ENCODE measurements around the gene ISG20L2.
A peak's percentile ranks its signal among the peaks of the same experiment; 100 is the strongest.
"Not testable (repeated sequence)": the region's sequence is repeated elsewhere in the genome, so short reads cannot be mapped to it uniquely, and the experiment has no call there.

ISG20L2 gene, protein sequence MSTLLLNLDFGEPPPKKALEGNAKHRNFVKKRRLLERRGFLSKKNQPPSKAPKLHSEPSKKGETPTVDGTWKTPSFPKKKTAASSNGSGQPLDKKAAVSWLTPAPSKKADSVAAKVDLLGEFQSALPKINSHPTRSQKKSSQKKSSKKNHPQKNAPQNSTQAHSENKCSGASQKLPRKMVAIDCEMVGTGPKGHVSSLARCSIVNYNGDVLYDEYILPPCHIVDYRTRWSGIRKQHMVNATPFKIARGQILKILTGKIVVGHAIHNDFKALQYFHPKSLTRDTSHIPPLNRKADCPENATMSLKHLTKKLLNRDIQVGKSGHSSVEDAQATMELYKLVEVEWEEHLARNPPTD

DNA sequence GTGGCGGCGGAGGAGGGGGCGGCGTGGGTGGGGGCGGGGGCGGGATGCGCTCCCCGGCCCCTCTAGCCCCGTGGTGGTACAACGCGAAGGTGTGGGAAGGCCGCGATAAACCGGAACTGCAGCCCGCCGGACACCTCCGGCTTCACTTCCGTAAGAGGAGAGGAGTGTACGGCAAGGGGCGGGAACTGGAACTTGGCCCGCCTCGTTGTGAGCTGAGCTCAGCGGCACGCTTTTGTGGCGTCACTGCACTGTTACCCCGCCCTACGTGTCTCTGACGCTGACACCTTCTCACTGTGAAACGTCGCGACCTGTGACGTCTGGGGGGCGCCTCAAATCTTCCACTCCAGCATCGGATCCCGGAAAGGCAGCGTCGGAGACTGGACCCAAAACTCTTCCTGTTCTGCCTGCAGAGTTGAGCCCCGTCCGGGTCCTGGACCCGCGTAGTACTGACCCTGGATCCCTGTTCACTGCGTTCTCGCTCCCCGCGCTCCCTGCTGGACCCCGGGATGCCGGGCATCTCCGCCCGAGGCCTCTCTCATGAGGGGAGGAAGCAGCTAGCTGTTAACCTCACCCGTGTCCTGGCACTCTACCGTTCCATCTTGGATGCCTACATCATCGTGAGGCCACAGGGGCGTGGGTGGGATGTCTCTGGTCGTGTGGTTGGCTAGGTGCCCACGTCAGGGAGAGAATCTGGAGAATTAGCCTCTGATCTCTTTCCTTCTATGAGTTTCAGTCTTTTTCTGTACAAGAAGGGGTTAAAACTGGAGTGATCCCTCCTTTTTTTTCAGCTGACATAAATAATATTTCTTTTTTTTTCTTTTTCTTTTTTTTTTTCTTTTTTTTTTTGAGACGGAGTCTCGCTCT lies at the start of gene ISG20L2:
TSS of gene ISG20L2 (minus strand) at position 168 of the 864 bp plus-strand sequence. CDS start 1,114 bp downstream, outside the sequence.
- peak; percentile 95 for DNase-seq (ENCODE audit: low spot score)

DNA sequence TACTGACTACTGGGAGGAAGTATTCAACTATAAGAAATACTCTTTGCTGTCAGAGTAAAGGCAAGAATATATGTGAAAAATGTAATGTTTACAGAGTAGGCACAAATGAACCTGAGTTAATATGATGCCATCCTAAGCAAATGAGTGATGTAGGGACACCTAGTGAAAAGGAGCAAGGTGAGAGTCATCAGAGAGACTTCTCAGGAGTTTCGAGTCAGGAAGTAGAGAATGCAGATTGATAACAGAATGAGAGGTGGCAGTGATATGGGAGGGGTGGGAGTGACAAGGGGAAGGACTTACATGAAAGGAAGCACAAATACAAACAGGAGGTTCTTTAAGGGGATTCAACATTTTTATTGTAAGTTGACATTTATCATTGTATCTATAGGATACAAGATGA lies 49.0 kb upstream of the ISG20L2 start:
- no peak for DNase-seq (ENCODE audit: low spot score)

DNA sequence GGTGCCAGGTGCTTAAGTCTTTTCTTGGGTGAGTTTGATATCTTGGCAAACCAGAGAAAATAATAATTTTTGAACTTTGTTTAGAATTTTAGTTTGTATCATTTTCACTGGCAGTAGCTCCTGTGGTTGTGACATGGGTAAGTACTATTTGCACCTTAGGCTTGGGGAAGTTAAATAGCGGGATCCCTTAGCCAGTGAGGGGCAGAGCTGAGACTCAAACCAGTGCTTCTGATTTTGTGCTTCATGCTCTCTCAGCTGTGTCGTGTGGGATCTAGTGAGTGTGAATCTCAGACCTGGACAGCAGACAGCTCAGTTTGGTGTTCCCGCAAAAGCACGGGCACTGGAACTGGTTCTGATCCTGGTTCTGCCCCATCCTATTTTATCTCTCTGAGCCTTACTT lies 48.4 kb upstream of the ISG20L2 start:
- no peak for DNase-seq (ENCODE audit: low spot score)

DNA sequence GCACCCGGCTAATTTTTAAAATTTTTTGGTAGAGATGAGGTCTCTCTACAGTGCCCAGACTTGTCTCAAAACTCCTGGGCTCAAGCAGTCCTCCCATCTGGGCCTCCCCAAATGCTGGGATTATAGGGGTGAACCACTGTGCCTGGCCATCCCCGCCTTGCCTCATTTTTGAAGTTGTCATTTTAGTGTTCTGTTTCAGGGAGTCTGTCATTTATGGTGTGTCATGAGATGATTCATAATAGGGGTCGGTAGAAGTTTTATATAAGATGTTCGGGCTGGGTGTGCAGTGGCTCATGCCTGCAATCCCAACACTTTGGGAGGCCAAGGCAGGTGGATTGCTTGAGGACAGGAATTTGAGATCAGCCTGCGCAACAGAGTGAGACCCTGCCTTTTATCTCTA lies 47.2 kb upstream of the ISG20L2 start:
- no peak for DNase-seq (ENCODE audit: low spot score)

DNA sequence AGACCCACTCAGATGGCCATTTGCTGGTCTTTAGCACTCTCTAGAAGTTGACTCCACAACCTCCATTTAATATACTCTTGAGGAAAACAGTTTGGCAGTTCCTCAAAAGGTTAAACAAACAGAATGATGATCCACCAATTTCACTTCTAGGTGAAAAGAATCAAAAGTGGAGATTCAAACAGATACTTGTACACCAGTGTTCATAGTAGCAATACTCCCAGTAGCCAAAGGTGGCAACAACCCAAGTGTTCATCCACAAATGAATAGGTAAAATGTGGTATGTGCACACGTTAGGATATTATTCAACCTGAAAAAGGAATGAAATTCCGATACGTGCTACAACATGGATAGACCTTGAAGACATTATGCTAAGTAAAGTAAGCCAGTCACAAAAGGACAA lies 45.0 kb upstream of the ISG20L2 start:
- no peak for DNase-seq (ENCODE audit: low spot score)

DNA sequence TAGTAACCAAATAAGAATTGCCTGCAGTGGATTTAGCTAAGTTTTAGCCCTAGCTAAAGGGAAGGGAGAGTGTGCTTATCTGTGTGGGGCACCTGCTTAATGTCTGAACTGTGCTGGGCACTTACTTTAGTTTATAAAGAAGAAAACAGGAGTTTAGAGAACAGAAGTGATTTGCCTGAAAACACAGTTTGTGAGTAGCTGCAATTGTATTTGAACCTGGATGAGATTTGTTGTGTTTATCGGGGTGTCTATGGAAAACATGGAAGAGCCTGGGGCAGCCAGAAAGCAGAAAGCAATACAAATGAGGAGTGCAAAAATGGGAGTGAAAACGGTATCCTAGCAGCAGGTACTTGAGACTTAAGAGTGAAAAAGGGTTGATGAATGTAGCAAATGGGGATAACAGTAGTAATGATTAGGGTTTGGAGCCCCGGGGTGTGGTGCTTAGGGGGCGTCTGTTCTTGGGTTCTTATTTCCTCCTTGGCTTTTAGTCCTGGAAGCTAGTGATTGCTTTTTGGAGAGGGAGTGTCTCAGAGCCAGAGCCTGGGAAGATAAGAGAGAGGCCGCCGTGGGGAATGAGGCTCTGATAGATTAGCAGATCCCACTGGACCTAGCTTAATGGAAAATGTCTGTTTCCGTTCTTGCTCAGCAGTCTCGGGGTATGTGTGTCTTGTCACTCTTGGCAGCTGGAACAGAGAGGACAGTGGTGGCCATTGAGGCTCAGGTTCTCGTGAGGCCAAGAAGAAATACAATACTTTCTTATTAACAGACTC lies 44.3 kb upstream of the ISG20L2 start:
- DNase-seq (ENCODE audit: low spot score) = no peak

DNA sequence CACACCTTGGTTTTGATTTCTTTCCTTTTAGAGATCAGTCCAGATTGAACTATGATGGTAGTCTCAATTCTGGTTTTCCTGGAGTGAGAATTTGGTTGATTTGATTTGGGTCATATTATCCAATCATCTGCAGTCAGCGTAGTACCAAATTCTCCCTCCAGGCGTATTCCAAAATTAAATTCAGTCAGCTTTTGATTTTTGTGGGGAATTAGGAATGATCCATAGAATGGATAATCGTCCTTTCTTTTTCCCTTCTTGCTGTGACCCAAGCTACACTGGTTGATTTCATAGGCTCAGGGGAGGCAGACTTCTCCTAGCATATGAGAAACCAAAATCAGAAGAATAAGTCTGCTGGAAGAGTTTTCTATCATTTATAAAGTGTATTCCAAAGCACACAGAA lies 43.7 kb upstream of the ISG20L2 start:
- no peak for DNase-seq (ENCODE audit: low spot score)

DNA sequence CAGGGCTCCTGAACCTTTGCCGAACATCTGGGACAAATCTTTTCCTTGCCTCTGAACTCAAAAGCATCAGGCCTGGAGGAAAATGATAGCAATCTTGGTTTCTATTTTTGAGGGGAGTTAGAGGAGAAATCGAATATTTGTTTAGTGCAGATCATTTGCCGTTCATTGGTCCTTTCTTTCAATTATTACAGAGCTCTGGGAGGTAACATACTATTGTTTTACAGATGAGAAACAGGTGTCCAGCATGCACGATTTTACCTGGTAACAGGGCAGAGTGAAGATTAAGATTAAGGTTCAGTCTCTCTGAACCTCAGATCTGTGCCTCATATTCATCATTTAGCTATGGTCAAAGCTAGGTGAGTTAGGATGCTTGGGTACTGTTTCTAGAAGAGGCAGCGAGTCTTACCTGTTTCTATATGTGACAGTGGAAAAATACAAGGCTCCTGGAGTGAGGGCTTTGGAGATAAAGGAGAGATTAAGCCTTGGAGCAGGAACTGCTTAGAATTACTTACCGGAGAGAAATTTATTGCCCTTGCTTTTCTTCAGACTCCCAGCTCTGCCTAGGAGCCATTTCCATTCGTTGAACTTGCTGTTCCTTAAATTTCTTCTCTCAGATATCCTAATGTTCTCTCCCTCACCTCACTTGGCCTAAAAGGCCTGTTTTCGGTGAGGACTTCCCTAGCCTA lies 40.2 kb upstream of the ISG20L2 start:
- DNase-seq (ENCODE audit: low spot score) = no peak

DNA sequence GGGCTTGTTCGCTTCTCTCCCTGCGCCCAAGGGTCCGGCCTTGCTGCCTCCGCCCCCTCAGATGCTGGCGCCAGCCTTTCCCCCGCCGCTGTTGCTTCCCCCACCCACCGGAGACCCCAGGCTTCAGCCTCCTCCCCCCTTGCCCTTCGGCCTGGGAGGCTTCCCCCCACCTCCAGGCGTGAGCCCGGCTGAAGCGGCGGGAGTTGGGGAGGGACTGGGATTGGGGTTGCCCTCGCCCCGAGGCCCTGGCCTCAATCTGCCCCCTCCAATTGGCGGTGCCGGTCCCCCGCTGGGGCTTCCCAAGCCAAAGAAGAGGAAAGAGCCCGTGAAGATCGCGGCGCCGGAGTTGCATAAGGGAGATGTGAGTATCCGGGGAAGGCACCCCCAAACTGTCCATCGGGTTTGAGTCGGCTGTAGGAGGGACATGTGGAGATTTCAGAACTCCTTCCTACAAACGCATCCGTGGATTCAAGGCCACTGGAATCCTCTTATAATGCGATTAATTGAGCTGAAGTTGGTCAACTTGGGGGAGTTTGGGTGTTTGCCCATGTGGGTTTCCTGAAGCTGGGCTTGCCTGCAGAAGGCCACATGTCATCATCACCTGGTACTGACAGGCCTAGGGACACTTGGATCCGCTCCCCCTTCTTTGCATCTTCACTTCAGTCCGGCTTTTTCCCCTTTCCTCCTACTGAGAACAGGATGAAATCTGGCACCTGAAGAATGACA lies 39.5 kb upstream of the ISG20L2 start:
- no peak for DNase-seq (ENCODE audit: low spot score)

DNA sequence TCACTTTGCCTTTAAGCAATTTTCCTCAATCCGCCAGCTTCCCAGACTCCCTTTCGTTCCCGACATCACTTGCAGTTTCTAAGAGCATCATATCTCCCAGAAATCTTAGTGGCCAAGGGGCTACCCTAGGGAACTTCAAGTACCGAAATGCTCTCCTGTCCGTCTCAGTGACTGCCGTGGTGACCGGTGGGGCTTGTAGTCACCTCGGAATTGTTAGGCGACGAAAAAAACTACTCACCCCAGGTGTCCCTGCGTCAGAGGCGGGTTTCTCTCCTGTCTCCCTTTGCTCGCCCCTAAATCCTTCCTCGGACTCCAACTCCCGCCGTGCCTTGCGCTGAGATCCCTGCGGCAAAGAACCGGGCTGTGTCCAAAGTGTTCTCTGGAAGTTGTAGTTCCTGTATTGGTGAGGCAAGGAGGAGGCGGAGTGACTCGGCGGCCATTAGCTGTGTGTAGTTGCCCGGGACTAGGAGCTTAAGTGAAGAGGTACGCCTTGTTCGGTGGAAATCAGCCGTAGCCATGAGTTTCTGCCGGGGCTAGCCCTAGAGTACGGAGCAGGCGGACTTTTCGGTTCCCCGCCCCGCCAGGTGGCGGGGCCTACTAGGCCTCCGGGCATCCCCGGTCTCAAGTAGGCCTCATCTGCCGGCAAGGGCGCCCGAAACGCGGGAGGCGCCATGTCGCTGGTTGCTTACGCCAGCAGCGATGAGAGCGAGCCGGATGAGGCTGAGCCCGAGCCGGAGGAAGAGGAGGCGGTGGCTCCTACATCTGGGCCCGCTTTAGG lies 38.7 kb upstream of the ISG20L2 start, which contains the start of gene PRCC:
TSS of gene PRCC (plus strand) at position 435 of the 778 bp plus-strand sequence. CDS start at position 672, 237 bp downstream.
- peak; percentile 92 for DNase-seq (ENCODE audit: low spot score)

DNA sequence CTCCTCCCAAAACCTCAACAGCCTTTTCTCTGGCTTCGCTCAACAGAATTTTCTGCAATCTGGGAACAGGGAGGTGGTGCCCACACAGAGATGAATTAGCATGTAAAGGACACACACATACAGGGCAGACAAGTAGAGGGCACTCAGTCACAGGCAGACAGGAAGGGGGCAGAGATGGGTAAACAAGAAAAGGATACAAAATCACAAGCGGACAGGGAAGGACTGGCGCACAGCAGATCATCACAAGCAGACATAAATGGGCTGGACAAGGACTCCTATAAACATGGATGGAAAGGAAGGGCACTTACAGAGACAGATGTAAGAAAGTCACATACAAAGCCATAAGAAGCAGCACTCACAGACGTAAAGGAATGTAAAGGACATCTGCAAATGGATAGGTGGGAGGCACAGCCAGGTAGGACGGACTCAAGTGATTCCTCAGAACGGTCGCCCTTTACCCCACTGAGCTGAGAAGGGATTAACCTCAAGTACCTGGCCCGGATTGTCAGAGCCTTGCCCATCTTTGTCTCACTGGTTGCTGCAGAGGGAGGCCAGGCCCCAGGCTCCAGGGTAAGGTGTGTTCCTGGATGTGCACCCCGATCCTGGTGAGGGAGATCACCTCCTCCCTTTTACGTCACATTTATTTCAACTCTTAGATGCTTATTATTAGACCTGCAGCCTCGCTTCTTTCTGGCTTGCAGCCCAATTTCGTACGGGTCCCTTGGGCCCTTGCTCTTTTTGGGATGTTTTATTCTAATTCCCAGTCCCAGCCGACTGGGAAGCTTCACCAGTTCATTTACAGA lies 37.9 kb upstream of the ISG20L2 start:
- DNase-seq (ENCODE audit: low spot score) = no peak

DNA sequence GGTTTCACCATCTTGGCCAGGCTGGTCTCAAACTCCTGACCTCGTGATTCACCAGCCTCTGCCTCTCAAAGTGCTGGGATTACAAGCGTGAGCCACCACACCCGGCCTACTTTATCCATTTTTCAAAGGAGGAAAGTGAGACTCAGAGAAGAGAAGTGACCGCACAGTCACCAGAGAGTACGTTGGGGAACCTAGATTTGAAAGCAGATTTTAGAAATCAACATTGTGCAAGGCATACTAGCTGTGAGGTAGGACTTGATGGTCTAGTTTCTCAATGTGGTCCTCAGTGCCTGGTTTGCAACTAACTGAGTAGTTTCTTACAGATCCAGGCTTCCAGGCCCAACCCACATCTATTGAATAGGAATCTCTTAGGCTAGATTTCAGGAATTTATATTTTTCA lies 37.1 kb upstream of the ISG20L2 start:
- DNase-seq (ENCODE audit: low spot score) = no peak

DNA sequence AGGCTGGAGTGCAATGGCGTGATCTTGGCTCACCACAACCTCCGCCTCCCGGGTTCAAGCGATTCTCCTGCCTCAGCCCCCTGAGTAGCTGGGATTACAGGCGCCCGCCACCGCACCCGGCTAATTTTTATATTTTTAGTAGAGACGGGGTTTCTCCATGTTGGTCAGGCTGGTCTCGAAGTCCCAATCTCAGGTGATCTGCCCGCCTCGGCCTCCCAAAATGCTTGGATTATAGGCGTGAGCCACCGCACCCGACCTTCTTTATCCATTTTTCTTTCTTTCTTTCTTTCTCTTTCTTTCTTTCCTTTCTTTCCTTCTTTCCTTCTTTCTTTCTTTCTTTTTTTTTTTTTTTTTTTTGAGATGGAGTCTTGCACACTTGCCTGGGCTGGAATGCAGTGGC lies 36.6 kb upstream of the ISG20L2 start:
- not testable (repeated sequence) for DNase-seq (ENCODE audit: low spot score)

DNA sequence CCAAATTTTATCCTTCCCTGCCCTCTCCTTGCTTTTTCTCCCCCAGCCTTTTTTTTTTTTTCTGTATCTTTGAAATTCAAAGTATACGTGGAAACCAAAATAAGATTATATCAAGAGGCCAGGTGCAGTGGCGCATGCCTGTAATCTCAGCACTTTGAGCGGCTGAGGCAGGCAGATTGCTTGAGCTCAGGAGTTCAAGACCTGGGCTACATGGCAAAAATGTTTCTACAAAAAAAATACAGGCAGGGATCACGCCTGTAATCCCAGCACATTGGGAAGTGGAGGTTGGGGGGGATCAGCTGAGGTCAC lies 32.2 kb upstream of the ISG20L2 start:
- no peak for DNase-seq (ENCODE audit: low spot score)

DNA sequence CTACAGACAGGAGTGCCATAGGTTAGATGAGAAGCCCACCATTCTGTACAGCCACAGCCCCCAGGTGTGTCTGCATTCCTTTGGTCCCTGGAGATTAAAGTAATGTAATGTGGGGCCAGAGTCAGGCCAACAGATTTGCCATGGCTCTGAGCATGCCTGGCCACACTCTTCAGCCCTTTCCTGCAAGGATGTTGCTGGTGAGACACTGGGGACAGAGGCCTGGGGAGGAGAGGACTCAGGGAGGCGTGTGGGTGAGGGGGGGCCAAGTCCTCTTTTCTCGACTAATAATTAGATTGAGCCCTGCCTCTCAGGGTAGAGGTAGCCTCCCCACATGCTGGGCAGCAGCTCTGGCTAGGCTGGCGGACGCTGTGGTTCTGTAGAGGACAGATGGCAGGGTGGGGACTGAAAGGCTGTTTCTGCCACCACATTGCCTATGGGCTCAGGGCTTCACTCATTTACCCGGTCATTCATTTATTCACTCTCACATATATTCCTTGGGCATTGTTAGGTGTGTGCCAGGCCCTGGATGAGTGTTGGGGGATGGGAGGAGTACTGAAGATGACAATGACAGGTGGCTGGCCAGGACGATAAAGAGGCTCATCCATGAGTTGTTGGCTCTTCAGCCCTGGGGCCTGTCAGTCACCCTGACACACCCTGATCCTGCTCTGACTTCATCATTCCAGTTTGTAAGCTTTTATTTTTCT lies 31.7 kb upstream of the ISG20L2 start:
- DNase-seq (ENCODE audit: low spot score) = no peak

DNA sequence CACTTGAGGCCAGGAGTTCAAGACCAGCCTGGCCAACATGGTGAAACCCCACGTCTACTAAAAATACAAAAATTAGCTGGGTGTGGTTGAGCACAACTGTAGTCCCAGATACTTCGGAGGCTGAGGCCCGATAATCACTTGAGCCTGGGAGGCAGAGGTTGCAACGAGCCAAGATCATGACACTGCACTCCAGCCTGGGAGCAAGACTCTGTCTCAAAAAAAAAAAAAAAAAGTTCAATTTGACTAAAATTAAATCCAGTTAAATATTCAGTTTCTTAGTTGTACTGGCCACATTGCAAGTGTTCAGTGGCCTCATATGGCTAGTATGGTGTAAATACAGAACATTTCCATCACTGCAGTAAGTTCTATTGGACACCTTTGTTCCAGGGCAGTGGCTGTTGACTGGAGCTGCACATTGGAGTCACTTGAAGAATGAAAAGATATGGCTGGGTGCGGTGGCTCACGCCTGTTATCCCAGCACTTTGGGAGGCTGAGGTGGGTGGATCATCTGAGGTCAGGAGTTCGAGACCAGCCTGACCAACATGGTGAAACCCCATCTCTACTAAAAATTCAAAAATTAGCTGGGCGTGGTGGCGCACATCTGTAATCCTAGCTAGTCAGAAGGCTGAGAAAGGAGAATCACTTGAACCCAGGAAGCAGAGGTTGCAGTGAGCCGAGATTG lies 29.1 kb upstream of the ISG20L2 start:
- not testable (repeated sequence) for DNase-seq (ENCODE audit: low spot score)

DNA sequence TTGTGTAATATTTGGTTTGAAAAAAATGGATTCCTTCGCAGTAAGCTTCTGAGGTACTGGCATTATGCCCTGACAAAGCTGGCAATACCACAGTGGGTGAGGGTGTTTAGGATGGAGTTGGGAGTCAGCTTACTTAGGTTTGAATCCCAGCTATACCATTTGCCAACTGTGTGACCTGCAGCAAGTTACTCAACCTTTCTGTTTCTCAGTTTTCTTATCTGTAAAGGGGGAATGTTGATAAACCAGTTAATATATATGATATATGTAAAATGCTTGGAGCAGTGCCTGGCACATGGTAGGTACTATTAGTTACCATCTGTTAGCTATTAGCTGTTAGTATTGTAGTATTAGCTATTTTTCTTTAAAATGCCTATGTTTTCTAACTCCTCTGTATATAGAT lies 27.8 kb upstream of the ISG20L2 start:
- no peak for DNase-seq (ENCODE audit: low spot score)

DNA sequence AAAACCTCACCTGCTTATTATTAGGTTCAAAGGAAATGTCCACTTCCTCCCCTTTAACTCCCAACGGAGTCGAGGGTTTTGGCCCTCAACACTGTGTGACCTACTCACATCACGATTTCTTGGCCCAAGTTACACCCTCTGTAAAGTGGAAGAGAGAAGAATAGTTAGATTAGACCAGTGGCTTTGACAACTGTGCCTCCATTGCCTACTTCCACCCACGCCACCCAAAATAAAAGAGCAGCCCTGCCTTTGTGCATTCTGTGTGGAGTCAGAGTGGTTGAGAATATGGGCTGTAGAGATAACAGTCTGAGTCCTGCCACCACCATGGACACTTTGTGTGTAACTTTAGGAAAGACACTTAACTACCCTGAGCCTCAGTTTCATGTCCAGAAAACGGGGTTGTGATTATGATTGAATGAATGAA lies 27.0 kb upstream of the ISG20L2 start:
- DNase-seq (ENCODE audit: low spot score) = no peak
